H9 (cell line): ENCODE data around the gene GSTM1. TPM values are rescaled to one million over a fixed set of nuclear protein-coding genes. Genes with fewer than 3 reads are reported as not detected.

Experiments used
- DNase-seq: peaks from one replicate; pipeline ENCODE4 v3.0.0-alpha.2; 2017
- H2AFZ ChIP-seq: one replicate; pipeline ENCODE4 v1.6.1; 2013; ENCODE audit warnings: mild to moderate bottlenecking, low read length, control low read depth, moderate library complexity
- H2AK5ac ChIP-seq: 2 replicates; pipeline ENCODE4 v1.6.1; 2013; ENCODE audit warnings: low read length, control low read depth, mixed read lengths; ENCODE audit not compliant: insufficient read length
- H2BK120ac ChIP-seq: one replicate; pipeline ENCODE4 v1.6.1; 2013; ENCODE audit warnings: low read depth, mild to moderate bottlenecking, low read length, control low read depth, inconsistent platforms; ENCODE audit not compliant: poor library complexity, severe bottlenecking
- H2BK12ac ChIP-seq: 2 replicates; pipeline ENCODE4 v1.6.1; 2013; ENCODE audit warnings: low read length, control low read depth, mixed read lengths, low read depth; ENCODE audit not compliant: insufficient read length
- H2BK15ac ChIP-seq: 2 replicates; pipeline ENCODE4 v1.6.1; 2013; ENCODE audit warnings: low read depth, low read length, control low read depth
- H2BK20ac ChIP-seq: one replicate; pipeline ENCODE4 v1.6.1; 2013; ENCODE audit warnings: low read depth, mild to moderate bottlenecking, low read length, control low read depth, inconsistent platforms; ENCODE audit not compliant: poor library complexity, severe bottlenecking
- H2BK5ac ChIP-seq: 2 replicates; pipeline ENCODE4 v1.6.1; 2013; ENCODE audit warnings: low read length, control low read depth, mixed read lengths; ENCODE audit not compliant: insufficient read length
- H3K14ac ChIP-seq: 2 replicates; pipeline ENCODE4 v1.6.1; 2013; ENCODE audit warnings: low read length, control low read depth; ENCODE audit not compliant: insufficient read depth
- H3K18ac ChIP-seq: 2 replicates; pipeline ENCODE4 v1.6.1; 2013; ENCODE audit warnings: low read depth, mild to moderate bottlenecking, mixed read lengths, low read length, control low read depth; ENCODE audit not compliant: insufficient read length
- H3K23ac ChIP-seq: 2 replicates; pipeline ENCODE4 v1.6.1; 2013; ENCODE audit warnings: low read length, control low read depth, mixed read lengths, low read depth; ENCODE audit not compliant: insufficient read length
- H3K23me2 ChIP-seq: 2 replicates; pipeline ENCODE4 v1.6.1; 2013; ENCODE audit warnings: low read depth, mild to moderate bottlenecking, mixed read lengths, low read length, control low read depth; ENCODE audit not compliant: insufficient read length, poor library complexity, severe bottlenecking
- H3K27ac ChIP-seq: 2 replicates; pipeline ENCODE4 v1.5.1; 2013; ENCODE audit warnings: low read length, control low read depth, mixed read lengths, low read depth; ENCODE audit not compliant: insufficient read length
- H3K27me3 ChIP-seq: 2 replicates; pipeline ENCODE4 v1.6.1; 2013; ENCODE audit warnings: low read length, control low read depth, inconsistent platforms; ENCODE audit not compliant: insufficient read depth
- H3K4ac ChIP-seq: 2 replicates; pipeline ENCODE4 v1.6.1; 2013; ENCODE audit warnings: low read depth, mild to moderate bottlenecking, control low read depth, inconsistent platforms, low read length, moderate library complexity
- H3K4me1 ChIP-seq: 2 replicates; pipeline ENCODE4 v1.6.1; 2013; ENCODE audit warnings: low read length, control low read depth, inconsistent platforms; ENCODE audit not compliant: insufficient read depth
- H3K4me2 ChIP-seq: 2 replicates; pipeline ENCODE4 v1.6.1; 2013; ENCODE audit warnings: low read length, control low read depth, mixed read lengths; ENCODE audit not compliant: insufficient read length, insufficient read depth
- H3K56ac ChIP-seq: 2 replicates; pipeline ENCODE4 v1.6.1; 2013; ENCODE audit warnings: low read depth, mild to moderate bottlenecking, mixed read lengths, low read length, control low read depth; ENCODE audit not compliant: insufficient read length
- H3K79me1 ChIP-seq: 2 replicates; pipeline ENCODE4 v1.6.1; 2013; ENCODE audit warnings: low read depth, mild to moderate bottlenecking, moderate library complexity, low read length, control low read depth, inconsistent platforms; ENCODE audit not compliant: insufficient read depth, poor library complexity, severe bottlenecking
- H3K79me2 ChIP-seq: 2 replicates; pipeline ENCODE4 v1.6.1; 2013; ENCODE audit warnings: low read length, control low read depth, inconsistent platforms; ENCODE audit not compliant: insufficient read depth
- H3K9ac ChIP-seq: 2 replicates; pipeline ENCODE4 v1.6.1; 2013; ENCODE audit warnings: low read length, control low read depth, mixed read lengths; ENCODE audit not compliant: insufficient read length; ENCODE audit errors: extremely low read depth
- H3K9me3 ChIP-seq: one replicate; pipeline ENCODE4 v1.6.1; 2013; ENCODE audit warnings: low read depth, low read length, inconsistent platforms; ENCODE audit not compliant: control insufficient read depth
- H3T11ph ChIP-seq: one replicate; pipeline ENCODE4 v1.6.1; 2013; ENCODE audit warnings: mild to moderate bottlenecking, low read length, control low read depth, inconsistent platforms
- H4K20me1 ChIP-seq: one replicate; pipeline ENCODE4 v1.6.1; 2013; ENCODE audit not compliant: control insufficient read depth, insufficient read length, insufficient read depth
- H4K5ac ChIP-seq: 2 replicates; pipeline ENCODE4 v1.6.1; 2013; ENCODE audit warnings: low read depth, mild to moderate bottlenecking, mixed read lengths, low read length, control low read depth; ENCODE audit not compliant: insufficient read length
- H4K8ac ChIP-seq: replicated peaks from 2 replicates; pipeline ENCODE4 v1.6.1; 2013; ENCODE audit warnings: low read length, control low read depth, mixed read lengths, low read depth; ENCODE audit not compliant: insufficient read length
- H4K91ac ChIP-seq: 2 replicates; pipeline ENCODE4 v1.6.1; 2013; ENCODE audit warnings: low read depth, mild to moderate bottlenecking, moderate library complexity, mixed read lengths, low read length, control low read depth; ENCODE audit not compliant: insufficient read length
- H3K27ac Mint-ChIP-seq, 3 experiments: 2 replicates in 2 of 3; 3 replicates in 1 of 3; pipeline ENCODE4 v1.8.0; 2020 to 2021; ENCODE audit warnings: mixed read lengths in 3 of 3, mild to moderate bottlenecking in 1 of 3, moderate library complexity in 1 of 3
- H3K27me3 Mint-ChIP-seq: 2 replicates; pipeline ENCODE4 v1.8.0; 2021; ENCODE audit warnings: low read depth, mild to moderate bottlenecking, moderate library complexity, mixed read lengths
- H3K36me3 Mint-ChIP-seq, 3 experiments: 2 replicates in 2 of 3; 3 replicates in 1 of 3; pipeline ENCODE4 v1.8.0; 2020 to 2021; ENCODE audit warnings: low read depth in 3 of 3, mixed read lengths in 3 of 3; ENCODE audit not compliant: insufficient read depth in 1 of 3
- H3K4me1 Mint-ChIP-seq, 2 experiments: 2 replicates each; pipeline ENCODE4 v1.8.0; 2020; ENCODE audit warnings: mixed read lengths in 2 of 2
- H3K4me3 Mint-ChIP-seq, 2 experiments: 2 replicates in 1 of 2; 3 replicates in 1 of 2; pipeline ENCODE4 v1.8.0; 2020 to 2021; ENCODE audit warnings: mild to moderate bottlenecking in 2 of 2, mixed read lengths in 2 of 2, moderate library complexity in 1 of 2
- H3K9me3 Mint-ChIP-seq, 2 experiments: 2 replicates in 1 of 2; 3 replicates in 1 of 2; pipeline ENCODE4 v1.8.0; 2020; ENCODE audit warnings: mild to moderate bottlenecking in 2 of 2, mixed read lengths in 2 of 2, moderate library complexity in 1 of 2
- WGBS: extraction: QIAGEN DNeasy Blood & Tissue Kit; methylation state at CpG from one replicate; pipeline ENCODE4 v1.1.7; 2013; ENCODE audit warnings: missing lambda C conversion rate, low lambda C conversion rate, mixed read lengths; ENCODE audit not compliant: insufficient read length; ENCODE audit errors: extremely low coverage; 5-methylcytosine and 5-hydroxymethylcytosine counted together
- total RNA-seq: library from RNA; stranded (reverse); gene quantifications from 2 replicates; pipeline ENCODE4 v1.2.1, GENCODE V29; 2021
- TF ChIP-seq, protein P1 (sequence below): fragments of 200-600 bp; sonication (generic); conservative IDR thresholded peaks from 3 replicates; pipeline ENCODE4 v1.8.0; 2021; ENCODE audit warnings: antibody characterized with exemption, mild to moderate bottlenecking

GSTM1 gene
- total RNA-seq, 1 experiment from 2014 or later: 19.5 TPM

- Histone ChIP-seq H4K91ac (no peak overlapping the region), H2AK5ac (no peak overlapping the region), H3K79me2 (no peaks in the 10 kb centered on the region), H3K18ac (no peak overlapping the region), H3T11ph (no peak overlapping the region), H3K4me1 (no peaks in the 10 kb centered on the region), H3K4me2 (no peak overlapping the region), H4K20me1 (no peaks in the 10 kb centered on the region), H2BK15ac (no peak overlapping the region), H2BK20ac (no peak overlapping the region), H3K9ac (no peak overlapping the region), H4K5ac (no peak overlapping the region), H4K8ac (no peak overlapping the region), H3K14ac (no peak overlapping the region), H3K23me2 (no peaks in the 10 kb centered on the region), H2AFZ (no peak overlapping the region), H3K27ac (no peak overlapping the region), H2BK120ac (no peak overlapping the region), H3K9me3 (no peaks in the 10 kb centered on the region), H3K27me3 (no peaks in the 10 kb centered on the region), H3K79me1 (no peaks in the 10 kb centered on the region), H3K4ac (no peak overlapping the region), H2BK5ac (no peak overlapping the region), H3K23ac (no peak overlapping the region), H2BK12ac (no peak overlapping the region), H3K56ac (no peak overlapping the region)
- Mint-ChIP-seq H3K4me3 (no peak overlapping the region), H3K27ac (no peak overlapping the region), H3K9me3 (peaks cover 1 to 3% of the 10 kb centered on the region in 2 experiments; a peak in 4 of 5 replicates), H3K4me1 (peaks cover 2 to 14% of the 10 kb centered on the region in 2 experiments; a peak in 3 of 4 replicates), H3K27me3 (peaks cover 26% of the 10 kb centered on the region), H3K36me3 (peaks cover 0 to 11% (median 0%) of the 10 kb centered on the region in 3 experiments; a peak in 2 of 7 replicates)
- no CpG with 5 or more reads among the region's 3 CpGs for WGBS
- DNase-seq: no peak
- TF ChIP-seq, protein P1, sequence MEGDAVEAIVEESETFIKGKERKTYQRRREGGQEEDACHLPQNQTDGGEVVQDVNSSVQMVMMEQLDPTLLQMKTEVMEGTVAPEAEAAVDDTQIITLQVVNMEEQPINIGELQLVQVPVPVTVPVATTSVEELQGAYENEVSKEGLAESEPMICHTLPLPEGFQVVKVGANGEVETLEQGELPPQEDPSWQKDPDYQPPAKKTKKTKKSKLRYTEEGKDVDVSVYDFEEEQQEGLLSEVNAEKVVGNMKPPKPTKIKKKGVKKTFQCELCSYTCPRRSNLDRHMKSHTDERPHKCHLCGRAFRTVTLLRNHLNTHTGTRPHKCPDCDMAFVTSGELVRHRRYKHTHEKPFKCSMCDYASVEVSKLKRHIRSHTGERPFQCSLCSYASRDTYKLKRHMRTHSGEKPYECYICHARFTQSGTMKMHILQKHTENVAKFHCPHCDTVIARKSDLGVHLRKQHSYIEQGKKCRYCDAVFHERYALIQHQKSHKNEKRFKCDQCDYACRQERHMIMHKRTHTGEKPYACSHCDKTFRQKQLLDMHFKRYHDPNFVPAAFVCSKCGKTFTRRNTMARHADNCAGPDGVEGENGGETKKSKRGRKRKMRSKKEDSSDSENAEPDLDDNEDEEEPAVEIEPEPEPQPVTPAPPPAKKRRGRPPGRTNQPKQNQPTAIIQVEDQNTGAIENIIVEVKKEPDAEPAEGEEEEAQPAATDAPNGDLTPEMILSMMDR: no peak
Observed at GRCh38 chr1:109732390-109732881, 44.8 kb downstream of the GSTM1 start.
